HG02588 (cell line): Measurements from ENCODE around the gene TTC7B.

Experiments
- ATAC-seq: cut with Tn5 transposase; IDR thresholded peaks from one replicate; pipeline ENCODE4 v1.9.1; 2021; ENCODE audit warnings: mild to moderate bottlenecking, moderate library complexity; ENCODE audit not compliant: unreplicated experiment

TTC7B gene

GRCh38 chr14:90743425-90743824 lies 72.8 kb downstream of the TTC7B start:
- ATAC-seq: no peak

- ATAC-seq: no peak
These were observed 73.5 kb downstream of the TTC7B start for GRCh38 chr14:90742729-90743128.

- ATAC-seq: no peak
These were observed 74.0 kb downstream of the TTC7B start for GRCh38 chr14:90742252-90742651.

DNA sequence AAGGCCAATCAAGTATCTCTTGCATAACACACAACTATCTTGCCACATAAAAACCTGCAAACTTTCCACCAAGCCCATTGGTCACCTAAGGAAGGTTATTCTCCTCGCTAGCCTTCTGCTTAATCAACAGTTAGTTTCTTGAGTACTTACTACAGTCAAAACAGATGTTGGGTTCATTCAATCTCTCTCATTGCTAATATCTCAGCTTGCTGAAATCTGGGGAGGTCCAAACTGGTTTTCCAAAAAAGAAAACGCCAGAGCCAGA lies 74.6 kb downstream of the TTC7B start:
- no peak for ATAC-seq

DNA sequence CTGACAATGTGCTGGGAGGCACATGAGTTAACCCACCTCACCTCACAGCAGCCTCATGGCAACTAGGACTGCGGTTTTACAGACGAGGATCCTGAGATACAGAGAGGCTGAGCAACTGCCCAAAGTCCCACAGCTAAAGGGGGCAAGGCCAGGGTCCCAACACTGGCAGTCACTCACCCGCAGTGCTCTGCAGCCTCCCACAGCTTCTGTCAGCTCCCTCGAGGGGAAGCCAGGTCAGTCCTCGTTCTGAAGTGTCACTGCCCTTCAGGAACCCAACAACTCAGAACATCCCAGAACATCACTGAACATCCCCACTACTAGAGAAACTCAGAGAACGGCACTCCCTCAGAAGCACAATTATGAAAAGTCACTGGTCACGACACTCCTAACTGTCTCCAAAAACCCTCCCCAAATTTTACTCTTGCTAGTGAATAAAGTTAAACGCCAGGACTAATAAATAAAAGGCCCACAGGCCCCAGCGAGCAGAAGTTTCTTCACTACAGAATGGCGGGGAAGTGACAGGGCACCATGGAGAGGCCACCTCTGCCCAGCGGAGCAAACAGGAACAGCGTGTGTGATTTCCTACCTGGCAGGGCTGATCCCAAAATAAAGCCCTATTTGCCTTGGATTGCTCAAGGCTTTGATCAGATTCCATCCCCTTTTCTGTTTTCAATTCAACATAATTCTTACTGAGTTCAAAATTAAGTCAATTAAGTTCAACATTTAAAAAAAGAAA lies 75.1 kb downstream of the TTC7B start:
- no peak for ATAC-seq

- no peak for ATAC-seq
These were observed 76.1 kb downstream of the TTC7B start for GRCh38 chr14:90740081-90740480.

DNA sequence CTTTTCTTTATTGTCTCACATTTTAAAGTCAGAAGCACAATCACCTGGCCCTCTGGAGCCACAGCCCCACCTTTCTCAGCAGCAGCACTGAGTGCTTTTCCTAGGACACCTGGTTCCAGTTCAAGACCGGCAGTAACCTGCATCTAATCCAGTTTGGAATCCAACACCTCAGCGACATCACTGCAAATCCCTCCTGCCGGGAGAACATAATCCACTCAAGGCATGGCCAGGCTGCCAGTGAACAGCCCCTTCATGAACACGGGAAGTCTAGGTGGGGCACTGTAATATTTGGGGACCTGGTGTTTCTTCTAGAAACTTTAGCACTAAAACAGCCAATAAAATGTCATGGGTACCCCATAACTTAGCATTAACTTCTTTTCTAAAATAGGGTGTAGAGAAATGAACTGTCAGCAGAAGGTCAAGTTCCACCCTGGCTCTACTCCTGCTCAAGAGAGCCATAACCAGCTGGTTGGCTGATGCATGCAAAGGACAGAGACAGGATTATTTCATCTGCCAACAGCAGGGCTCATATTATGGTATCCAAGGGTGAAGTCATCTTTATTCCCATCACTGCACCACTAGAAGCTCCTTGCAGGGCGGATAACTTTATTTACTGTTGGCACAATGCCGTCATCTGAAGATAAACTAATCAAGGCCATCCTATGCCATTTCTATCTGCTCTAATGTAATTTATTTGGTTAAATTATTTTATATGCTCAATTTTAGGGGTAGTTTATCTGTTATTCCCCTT lies 76.7 kb downstream of the TTC7B start:
- ATAC-seq: no peak

DNA sequence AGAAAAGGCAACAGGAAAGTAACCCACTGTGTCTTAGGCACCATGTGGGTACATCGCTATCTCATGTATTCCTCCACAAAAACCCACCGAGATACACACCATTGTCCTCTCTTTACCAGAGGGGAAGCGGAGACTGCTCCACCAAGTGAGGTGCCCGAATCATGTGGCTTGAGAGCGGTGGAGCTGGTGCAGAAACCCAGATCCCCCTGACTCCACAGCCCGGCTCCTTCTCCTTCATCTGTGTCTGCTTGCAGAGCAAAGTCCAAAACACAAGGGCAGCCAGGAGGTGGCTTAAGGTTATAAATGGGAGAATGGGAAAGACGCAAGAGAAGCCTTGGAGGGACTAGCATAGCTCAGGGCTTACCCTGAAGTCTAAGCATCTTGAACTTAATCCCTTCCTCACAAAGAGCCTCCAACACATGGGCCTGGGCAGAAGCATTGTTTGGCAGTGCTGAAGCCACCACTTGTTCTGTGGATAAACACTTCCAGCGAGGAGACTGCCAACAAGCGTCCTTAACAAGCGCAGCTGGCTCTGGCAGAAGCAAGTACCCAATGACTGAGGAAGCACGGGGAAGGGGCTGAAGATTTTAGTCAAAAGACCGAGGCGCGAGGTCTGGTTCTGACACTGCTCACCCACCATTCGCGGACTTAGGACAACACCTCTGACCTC lies 83.0 kb downstream of the TTC7B start:
- ATAC-seq: no peak

GRCh38 chr14:90732718-90733117 lies 83.5 kb downstream of the TTC7B start:
- no peak for ATAC-seq

- no peak for ATAC-seq
These were observed 84.1 kb downstream of the TTC7B start for GRCh38 chr14:90732139-90732538.

GRCh38 chr14:90731487-90731886 lies 84.7 kb downstream of the TTC7B start:
- ATAC-seq: no peak

DNA sequence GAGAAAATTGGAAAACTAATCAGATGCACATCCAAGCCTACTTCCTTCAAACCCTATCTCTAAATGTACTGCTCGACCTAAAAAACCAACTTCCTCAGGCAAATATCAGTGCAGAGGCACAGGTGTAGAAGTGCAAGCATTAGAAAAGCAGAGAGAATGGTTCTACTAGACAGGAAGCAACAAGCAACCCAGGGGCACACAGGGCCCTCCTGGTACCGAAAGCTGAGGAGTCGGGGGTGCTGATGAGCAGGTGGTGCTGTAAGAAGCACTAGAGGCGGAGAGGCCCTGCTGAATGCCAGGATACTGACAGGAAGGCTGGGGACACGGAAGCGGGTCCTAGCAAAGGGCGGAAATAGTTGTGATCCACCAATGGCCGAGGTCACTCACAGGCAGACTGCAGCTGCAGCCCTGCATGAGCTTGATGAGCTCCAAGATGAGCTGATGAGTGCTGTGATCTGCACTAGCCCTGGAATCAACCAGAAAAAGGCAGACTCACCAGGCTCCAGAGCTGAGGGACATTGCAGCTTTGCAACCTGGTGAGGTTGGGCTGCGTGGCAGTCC lies 85.9 kb downstream of the TTC7B start:
- no peak for ATAC-seq

GRCh38 chr14:90728951-90729350 lies 87.3 kb downstream of the TTC7B start:
- no peak for ATAC-seq

DNA sequence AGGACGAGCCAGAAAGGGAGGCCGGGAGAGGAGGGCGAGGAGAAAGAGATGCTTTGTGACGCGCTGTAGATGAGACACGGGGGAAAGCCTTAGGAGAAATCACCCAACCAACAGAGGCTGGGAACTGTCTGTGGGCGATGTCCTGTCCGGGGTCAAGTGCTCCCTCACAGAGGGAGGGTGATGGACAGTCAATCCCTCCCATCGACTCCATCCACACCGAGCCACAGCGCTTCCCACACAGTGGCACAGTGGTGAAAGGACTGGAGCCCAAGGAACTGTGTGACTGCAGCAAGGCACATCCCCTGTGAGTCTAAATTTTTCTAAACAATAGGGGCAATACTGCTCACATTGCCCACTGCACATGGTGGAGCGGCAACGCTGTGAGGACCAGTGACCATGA lies 89.1 kb downstream of the TTC7B start:
- no peak for ATAC-seq

DNA sequence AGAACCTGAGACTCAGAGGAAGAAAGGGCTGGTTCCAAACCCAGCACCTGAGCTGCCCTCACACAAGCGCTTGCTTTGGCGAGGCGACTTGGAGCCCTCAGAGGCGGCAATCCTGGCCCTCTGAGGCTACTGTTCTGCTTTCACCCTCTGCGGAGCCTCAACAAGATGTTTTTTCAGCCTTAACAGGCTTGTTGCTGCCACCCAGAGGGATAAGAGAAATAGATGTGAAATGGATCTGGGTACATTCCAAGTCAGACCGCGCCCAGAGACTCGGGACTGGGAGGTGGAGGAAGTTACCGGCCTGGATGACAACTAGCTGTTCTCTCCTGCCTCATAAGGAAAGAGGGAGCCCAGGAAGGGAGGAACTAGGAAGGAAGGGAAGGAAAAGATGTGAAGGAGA lies 89.6 kb downstream of the TTC7B start:
- no peak for ATAC-seq

- ATAC-seq: no peak
These were observed 91.4 kb downstream of the TTC7B start for GRCh38 chr14:90724866-90725265.

DNA sequence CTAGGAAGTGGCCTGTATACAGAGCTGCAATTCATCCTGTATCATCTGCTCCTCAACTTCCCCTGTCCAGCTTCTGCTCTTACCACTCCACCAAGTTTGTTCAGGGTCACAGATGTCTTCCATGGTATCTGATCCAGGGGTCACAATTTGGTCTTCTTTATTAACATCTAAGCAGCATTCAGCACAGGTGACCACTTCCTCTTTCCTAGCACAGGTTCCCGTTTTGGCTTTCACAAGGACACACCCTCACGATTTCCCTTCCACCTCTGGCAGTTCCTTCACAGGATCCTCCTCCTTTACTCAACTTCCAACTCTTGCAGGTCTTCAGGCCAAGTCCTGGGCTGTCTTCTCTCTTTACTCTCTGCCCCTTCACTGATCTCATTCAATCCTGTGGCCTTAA lies 93.6 kb downstream of the TTC7B start:
- ATAC-seq: no peak

DNA sequence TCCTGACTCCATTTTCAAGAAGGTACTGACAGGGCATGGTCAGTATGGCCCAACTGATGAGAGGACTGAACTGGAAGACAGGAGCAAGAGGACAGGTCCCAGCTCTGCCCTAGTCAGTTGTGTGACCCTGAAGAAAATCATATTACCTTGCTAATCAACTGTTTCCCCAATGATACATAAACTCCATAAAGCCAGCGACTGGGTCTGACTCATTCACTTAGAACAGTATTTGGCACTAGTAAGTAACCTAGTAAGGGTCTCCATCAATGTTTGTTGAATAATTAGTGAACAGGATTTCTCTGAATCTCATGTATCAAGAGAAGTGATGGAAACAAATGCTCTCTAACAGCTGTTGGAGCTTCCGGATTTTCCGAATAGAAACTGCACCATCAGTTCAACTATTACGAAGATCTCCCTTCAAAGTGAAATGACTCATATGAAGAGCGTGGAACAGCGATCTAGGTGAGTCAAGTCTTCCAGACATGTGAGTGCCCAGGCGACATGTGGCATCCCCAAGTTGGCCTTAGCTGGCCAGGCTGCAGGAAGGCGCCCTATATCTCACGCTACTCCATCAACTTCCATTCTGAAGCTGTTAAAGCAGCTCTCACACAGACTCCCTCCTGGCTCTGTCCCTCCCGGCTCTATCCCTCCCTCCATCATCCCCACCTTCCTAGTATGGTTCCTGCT lies 94.5 kb downstream of the TTC7B start:
- ATAC-seq: no peak

DNA sequence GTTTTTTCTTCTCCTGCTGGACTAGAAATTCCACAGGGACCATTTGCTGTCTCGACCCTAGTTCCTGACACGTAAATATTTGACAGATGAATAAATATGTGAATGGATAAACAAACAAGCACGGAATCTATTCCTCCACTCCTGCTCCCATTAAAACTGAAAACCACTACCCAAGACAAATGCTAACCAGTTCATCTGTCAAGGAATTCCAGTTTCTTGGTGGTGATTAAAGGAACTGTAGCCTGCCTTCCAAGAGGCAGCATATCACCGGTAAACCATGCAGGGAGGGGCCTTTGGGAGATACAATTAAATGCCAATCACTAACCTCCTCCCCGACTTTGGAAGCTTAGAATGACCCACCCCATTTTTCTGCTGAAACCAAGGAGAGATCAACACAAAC lies 95.4 kb downstream of the TTC7B start:
- no peak for ATAC-seq

DNA sequence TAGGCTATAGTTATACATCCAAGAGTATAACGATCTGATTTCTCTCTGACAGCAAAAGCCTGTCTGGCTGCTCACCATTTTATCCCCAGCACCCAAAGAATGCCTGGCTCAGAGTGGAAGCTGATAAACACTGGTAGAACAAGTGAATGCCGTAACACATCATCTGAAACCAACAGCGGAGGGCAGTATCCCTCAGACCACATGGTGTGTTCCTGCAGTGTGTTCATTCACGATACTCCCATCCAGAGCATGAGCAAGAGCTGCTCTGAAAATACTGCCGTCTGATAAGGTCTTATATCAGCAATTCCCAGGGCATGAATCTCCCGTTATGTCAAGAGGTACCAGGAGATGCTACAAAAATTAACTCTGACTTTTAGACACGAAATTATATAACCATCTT lies 95.9 kb downstream of the TTC7B start:
- ATAC-seq: no peak

DNA sequence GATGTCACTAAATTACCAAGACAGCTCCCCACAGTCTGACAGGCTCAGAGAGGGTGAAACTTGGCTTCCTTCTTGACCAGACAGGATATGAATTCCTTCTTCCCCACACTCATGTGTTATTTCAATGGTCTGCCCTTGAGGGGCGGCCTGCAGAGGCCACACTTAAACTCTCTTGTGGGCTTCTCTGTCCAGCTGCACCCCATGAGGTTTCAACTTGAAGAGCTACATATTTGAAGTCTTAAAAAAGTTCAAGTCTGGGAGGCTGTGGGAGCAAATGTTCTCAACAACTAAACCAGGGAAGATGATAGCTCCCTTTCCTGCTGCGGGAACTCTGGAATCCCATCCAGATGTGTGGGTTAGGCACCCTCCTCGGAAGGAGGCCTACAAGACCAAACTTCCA lies 98.3 kb downstream of the TTC7B start:
- ATAC-seq: no peak
